Retina (tissue), 1 donor: Measurements from ENCODE around the gene MICOS13.
"Not testable (repeated sequence)": the region's sequence is repeated elsewhere in the genome, so short reads cannot be mapped to it uniquely, and the experiment has no call there.

Experiments used
- DNase-seq: peaks from one replicate; pipeline ENCODE4 v3.0.0-alpha.2; 2016

The MICOS13 gene

GRCh38 chr19:5700455-5701092 is 20.3 kb upstream of the MICOS13 start:
- no peak for DNase-seq

DNA sequence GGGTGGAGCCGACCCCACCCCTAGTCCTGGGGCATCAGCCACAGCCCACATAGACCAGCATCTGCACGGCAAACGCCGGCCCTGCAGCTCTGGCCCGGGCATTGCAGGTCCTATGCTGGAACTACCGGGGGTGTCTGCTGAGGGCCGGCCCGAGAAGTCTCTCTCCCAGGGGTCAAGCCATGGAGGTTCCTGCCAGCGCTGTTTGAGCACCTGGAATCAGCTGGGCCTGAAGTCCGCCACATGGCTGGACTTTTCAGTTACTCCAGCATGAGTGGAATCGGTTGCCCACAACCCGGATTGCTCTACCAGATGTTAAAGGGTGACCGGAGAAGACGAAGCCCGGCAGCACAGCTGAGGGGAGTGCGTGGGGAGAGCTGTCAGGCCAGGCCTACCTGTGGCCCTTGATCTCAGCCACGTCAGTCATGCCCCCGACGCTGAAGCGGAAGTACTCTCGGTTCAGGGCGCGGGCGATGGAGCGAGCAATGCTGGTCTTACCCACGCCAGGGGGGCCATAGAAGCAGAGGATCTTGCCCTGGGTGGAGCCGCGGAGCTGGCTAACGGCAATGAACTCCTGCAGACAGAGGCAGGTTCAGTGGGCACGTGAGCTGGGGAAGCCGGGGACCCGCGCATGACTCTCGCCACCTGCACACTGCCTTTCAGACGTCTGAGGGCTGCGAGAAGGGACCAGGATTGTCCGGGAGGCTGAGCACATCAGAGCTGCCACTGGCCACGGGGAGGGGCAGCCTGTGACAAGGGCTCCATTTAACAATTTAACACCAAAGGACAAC is 18.5 kb upstream of the MICOS13 start:
- no peak for DNase-seq

DNA sequence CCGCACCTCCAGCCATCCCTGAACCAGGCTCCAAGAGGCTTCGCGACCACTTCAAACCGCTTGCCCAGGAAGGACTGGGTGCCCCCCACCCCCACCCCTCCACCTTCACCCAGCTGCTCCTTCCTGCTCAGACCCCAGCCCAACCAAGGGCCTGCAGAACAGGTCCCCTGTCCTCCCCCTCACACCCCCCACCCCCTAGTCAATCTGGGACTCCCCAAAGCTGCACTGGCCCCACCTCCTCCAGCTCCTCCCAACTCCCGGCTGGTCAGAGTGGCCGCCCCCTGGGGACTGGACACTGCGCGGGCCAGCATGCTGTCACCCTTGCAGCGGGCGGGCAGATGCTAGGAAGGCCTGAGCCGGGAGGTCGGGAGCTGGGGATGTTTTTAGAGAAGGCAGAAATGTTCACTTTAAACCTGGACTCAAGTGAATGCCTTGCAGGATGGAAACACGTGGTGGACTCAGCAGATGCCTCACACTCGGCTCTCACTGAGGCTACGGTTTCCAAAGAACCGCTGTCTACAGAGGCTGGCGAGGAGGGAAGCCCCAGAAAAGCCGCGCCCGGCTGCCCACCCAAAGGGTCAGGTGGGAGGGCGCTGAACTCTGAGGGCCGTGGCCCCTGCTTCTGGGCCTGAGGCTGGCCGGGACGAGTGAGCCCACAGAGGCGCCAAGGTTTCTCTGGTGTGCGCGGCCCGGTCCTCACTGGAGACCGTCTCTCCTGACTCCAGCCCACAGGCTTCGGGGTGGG is 17.7 kb upstream of the MICOS13 start:
- DNase-seq: no peak

DNA sequence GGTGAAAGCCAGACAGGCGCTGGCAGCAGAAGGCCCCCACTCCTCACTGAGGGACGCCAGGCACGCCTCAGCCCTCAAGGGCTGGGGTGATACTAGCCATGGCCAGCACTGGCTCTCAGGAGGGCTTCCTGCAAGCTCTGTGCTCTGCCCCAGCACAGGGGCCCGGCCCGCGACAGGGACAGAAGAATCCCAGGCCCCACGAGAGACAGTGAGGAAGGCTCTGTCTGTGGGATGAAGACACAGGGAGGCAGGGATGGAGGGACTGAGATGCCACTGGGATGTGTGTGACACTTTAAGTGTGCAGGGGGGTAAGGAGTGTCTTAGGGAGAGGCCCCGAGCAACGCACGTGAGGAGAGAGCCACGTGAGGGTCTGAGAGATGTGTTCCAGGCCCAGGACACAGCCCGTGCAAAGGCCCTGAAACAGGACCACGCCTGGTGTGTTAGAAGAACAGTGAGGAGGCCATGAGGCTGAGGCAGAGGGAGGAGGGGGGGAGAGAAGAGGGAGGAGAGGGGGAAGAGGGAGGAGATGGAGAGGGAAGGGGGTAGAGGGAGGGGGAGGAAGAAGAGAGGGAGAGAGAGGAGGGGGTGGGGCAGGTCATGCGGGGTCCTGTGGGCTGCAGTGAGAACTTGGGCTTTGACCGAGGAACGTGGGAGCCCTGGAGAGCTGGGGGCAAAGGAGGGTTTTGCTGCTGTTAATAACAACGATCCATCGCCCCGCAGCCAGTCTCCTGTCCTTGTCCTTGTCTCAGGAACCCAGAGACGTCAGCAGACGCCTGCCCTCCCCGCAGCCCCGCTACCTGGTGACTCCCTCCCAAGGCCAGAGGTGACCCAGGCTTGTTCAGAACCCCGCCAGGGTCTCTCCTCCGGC is 16.9 kb upstream of the MICOS13 start:
- DNase-seq: no peak

DNA sequence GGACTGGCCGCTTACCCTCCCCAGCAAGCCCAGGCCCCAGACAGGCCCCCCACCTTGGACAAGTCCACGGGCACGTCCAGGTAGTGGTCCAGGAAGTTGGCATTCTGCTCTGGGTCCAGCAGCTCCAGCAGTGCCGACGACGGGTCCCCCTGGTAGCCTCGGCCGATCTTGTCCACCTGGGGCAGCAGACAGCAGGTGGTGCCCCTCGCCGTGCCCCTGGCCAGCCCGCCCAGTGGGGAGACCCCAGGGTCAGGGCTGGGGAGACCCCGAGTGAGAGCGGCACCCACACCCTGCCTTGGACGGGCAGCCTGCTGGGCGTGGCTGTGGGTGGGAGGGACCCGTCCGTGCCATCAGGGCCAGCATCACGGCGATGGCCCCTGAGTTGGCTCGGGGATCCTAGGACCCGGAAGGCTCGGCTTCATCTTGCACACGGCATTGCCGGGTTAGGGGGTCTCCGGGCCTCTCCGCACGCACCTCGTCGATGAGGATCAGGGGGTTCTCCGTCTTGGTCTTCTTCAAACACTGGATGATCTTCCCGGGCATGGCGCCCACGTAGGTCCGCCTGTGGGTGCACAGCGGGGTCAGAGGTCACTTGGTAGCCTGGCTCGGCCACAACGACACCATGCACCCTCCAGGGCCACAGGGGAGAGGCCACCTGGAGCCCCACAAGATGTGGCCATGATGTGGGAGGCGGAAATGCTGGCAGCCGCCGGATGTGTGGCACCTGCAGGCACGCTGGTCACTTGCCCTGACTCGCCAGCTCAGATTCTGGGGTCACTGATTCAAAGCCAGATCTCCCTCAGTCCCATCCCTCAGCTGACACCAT is 16.1 kb upstream of the MICOS13 start:
- no peak for DNase-seq

- DNase-seq: no peak
Measured at GRCh38 chr19:5695649-5696195, 15.4 kb upstream of the MICOS13 start.

- no peak for DNase-seq
Measured at GRCh38 chr19:5694956-5695648, 14.8 kb upstream of the MICOS13 start.

DNA sequence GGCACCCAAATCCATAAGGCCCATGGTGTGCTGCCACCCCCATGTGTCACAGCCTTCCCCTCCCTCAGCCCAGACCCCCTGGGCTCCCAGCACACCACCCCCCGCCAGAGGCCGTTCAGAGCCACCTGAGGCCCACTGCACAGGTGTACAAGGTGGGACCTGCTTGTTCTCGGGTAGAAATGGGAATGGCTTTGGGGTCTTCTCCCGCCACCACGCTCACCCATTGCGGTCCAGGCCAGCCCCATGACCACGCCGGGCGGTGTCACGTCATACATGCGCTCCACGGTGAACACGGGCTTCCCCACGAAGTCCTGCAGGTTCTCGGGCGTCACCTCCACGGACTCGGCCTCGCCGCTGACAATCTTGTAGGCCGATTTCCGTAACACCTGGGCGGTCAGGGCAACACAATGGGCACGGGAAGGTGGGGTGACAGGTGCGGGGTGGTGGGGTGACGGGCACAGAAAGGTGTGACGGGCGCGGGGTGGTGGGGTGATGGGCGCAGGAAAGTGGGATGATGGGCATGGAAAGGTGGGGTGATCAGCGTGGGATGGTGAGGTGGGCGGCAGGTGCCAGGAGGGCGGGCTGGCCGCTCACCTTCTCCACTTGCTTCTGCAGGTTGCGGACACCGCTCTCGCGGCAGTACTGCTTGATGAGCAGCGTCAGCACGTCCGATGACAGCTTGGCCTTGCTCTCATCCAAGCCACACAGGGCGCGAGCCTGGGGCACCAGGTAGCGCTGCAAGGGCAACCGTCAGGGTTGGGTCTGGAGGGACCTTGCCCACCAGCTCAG is 14.0 kb upstream of the MICOS13 start:
- DNase-seq: no peak

GRCh38 chr19:5693195-5694166 is 13.2 kb upstream of the MICOS13 start:
- no peak for DNase-seq

GRCh38 chr19:5692723-5693194 is 12.4 kb upstream of the MICOS13 start:
- DNase-seq: no peak

GRCh38 chr19:5691822-5692722 is 11.8 kb upstream of the MICOS13 start:
- peak; percentile 28 for DNase-seq

GRCh38 chr19:5690955-5691821 is 10.9 kb upstream of the MICOS13 start:
- DNase-seq: peak; percentile 45

DNA sequence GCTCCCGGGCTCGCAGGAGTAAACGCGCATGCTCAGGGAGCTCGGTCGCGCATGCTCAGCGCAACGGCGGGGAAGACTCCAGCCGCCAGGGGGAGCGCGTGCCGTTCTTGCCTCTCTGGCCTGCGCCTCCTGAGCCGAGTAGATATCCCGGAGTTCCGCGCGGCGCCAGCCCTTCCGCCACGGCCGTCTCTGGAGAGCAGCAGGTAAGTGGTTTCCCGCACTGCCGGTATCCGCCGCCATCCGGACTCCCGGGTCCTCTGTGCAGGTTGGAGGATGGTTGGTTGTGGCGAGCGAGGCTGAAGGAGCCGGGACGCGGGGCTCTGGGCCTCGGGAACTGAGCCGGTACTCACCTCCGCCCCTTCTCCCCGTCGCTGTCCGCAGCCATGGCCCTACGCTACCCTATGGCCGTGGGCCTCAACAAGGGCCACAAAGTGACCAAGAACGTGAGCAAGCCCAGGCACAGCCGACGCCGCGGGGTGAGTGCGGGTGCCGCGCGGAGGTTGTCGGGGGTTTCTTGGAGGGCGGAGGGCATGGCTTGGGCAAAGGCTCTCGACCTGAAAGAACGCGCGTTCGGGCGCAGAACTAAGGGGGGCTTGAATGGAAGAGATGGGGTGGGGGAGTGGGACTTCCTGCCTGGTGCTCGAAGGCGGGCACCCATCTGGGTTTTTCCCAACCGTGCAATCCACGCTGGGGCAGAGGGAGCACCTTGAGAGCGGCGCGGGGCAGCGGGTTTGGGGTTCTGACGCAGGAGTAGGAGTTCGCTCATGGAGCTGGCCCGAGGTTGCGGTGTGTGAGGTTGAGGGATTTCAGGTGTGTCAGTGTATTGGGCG is 10.0 kb upstream of the MICOS13 start, which contains the start of gene RPL36:
Gene RPL36 (plus strand): TSS at position 171 of the 830 bp plus-strand sequence. CDS start 213 bp downstream, at position 384.
- DNase-seq: peak; percentile 100

DNA sequence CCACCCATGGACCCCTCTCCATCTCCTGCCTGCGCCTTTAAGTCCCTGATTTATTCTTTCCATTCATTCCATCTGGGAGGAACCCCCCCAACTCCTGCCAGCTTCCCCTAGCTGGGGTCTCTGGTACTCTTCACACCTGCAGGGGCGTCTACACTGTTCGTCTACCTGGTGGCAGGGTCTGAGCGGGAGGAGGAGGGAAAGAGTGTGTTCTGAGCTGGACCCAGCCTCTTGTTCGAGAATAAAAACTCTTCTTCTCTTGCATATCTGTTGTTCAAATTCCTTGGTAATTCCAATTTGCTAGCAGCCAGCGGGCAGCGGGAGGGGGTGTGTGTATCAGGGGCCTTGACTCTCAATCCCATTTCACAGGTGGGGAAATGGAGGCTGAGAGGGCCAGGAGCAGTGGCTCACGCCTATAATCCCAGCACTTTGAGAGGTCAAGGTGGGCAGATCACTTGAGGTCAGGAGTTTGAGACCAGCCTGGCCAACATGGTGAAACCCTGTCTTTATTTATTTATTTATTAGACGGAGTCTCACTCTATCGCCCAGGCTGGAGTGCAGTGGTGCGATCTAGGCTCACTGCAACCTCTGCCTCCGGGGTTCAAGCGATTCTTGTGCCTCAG is 8.1 kb upstream of the MICOS13 start:
- DNase-seq: not testable (repeated sequence)
